ENCODE measurements around the gene GDF7. TPM values are rescaled to one million over a fixed set of nuclear protein-coding genes. Genes with fewer than 3 reads are reported as not detected.

The GDF7 gene
- total and polyA plus RNA-seq, 10 of the 15 experiments (the other 5 are each of a cell fraction or from before 2014, with no cell fraction given): 0.02 to 0.11 (median 0.04) TPM; not detected in 1

GRCh38 chr2:20706217-20706616 lies 39.3 kb downstream of the GDF7 start:
- ChIA-PET SMC1A (ENCODE audit: uncharacterized antibody, unreplicated experiment) (no interaction called here), POLR2A (no interaction called here), CTCF (interaction anchor here (0.7 to 3.2 kb wide), 4 partner anchors 8 to 257 kb away, joined by 3 to 13 read pairs (median 4); no protein-coding TSS in a partner anchor), RAD21 (ENCODE audit: unreplicated experiment) (no interaction called here)
- in situ Hi-C loops (cut with MboI) (no loop called here), intact Hi-C loops (cut with micrococcal nuclease; ENCODE audit: unreplicated experiment) (no loop called here)
- H3K79me2 ChIP-seq (ENCODE audit: control insufficient read depth, insufficient read depth, low read length): no peaks in the 10 kb centered on the region
- H3K9me3 ChIP-seq (replicated peaks; ENCODE audit: control insufficient read depth, insufficient read depth, low read length): no peaks in the 10 kb centered on the region; the same call in 2 of the 3 replicates
- no peak overlapping the region for H3K9ac ChIP-seq (ENCODE audit: control insufficient read depth, insufficient read depth, low read length)
- H4K20me1 ChIP-seq (ENCODE audit: control insufficient read depth, insufficient read depth): no peaks in the 10 kb centered on the region
- H3K27me3 ChIP-seq (replicated peaks in 1 of 2; ENCODE audit: control insufficient read depth in 2 of 2, insufficient read depth in 2 of 2, low read length in 1 of 2): no peaks in the 10 kb centered on the region
- no TSS peak for BruUV-seq (replicated peaks)
- no peak for FAIRE-seq
- TF ChIP-seq ZBED1 (IDR thresholded peaks at IDR 0.05; ENCODE audit: borderline replicate concordance) (no peak), PAX8 (IDR thresholded peaks at IDR 0.05) (no peak), SUPT20H (IDR thresholded peaks at IDR 0.05; ENCODE audit: borderline replicate concordance, control insufficient read depth, low read depth, low read length) (no peak), NFIC (IDR thresholded peaks at IDR 0.05; ENCODE audit: low read depth, low read length) (no peak), TARDBP (IDR thresholded peaks at IDR 0.05; ENCODE audit: borderline replicate concordance) (no peak)
- H3K27ac ChIP-seq (ENCODE audit: control insufficient read depth, insufficient read depth): no peak overlapping the region
- no peak overlapping the region for H3K4me2 ChIP-seq (ENCODE audit: control insufficient read depth, insufficient read depth)
- H2AFZ ChIP-seq (ENCODE audit: control insufficient read depth, low read depth, low read length): no peak overlapping the region
- no peak for DNase-seq (ENCODE audit: low read depth, low spot score)
- H3K4me1 ChIP-seq (ENCODE audit: control insufficient read depth, insufficient read depth, low read length): no peaks in the 10 kb centered on the region
- H3K36me3 ChIP-seq (ENCODE audit: control insufficient read depth in 2 of 2, insufficient read depth in 2 of 2, low read length in 1 of 2): no peaks in the 10 kb centered on the region; a peak in 1 of 4 replicates
- H3K4me3 ChIP-seq: no peak overlapping the region
- no peak for ATAC-seq
- 95% methylated on average over 2 of the region's 2 CpGs for WGBS (ENCODE audit: insufficient coverage, insufficient replicate concordance, low lambda C conversion rate, missing lambda C conversion rate)

GRCh38 chr2:20706786-20707185 lies 39.8 kb downstream of the GDF7 start:
- RAD21 ChIA-PET (ENCODE audit: unreplicated experiment): no interaction called here
- Histone ChIP-seq H3K4me3 (no peak overlapping the region), H3K9ac (ENCODE audit: control insufficient read depth, insufficient read depth, low read length) (no peak overlapping the region), H3K4me2 (ENCODE audit: control insufficient read depth, insufficient read depth) (no peak overlapping the region), H3K9me3 (replicated peaks; ENCODE audit: control insufficient read depth, insufficient read depth, low read length) (no peaks in the 10 kb centered on the region; the same call in 2 of the 3 replicates), H4K20me1 (ENCODE audit: control insufficient read depth, insufficient read depth) (no peaks in the 10 kb centered on the region), H3K27me3 (replicated peaks in 1 of 2; ENCODE audit: control insufficient read depth in 2 of 2, insufficient read depth in 2 of 2, low read length in 1 of 2) (no peaks in the 10 kb centered on the region), H2AFZ (ENCODE audit: control insufficient read depth, low read depth, low read length) (no peak overlapping the region), H3K36me3 (ENCODE audit: control insufficient read depth in 2 of 2, insufficient read depth in 2 of 2, low read length in 1 of 2) (no peaks in the 10 kb centered on the region; a peak in 1 of 4 replicates), H3K4me1 (ENCODE audit: control insufficient read depth, insufficient read depth, low read length) (no peaks in the 10 kb centered on the region), H3K79me2 (ENCODE audit: control insufficient read depth, insufficient read depth, low read length) (no peaks in the 10 kb centered on the region), H3K27ac (ENCODE audit: control insufficient read depth, insufficient read depth) (no peak overlapping the region)
- DNase-seq (ENCODE audit: low read depth, low spot score): no peak
- no TSS peak for BruUV-seq (replicated peaks)
- 93% methylated on average over 3 of the region's 3 CpGs for WGBS (ENCODE audit: insufficient coverage, insufficient replicate concordance, low lambda C conversion rate, missing lambda C conversion rate)
- SMC1A ChIA-PET (ENCODE audit: uncharacterized antibody, unreplicated experiment): no interaction called here
- POLR2A ChIA-PET: no interaction called here
- TF ChIP-seq PML (IDR thresholded peaks at IDR 0.05; ENCODE audit: low read length) (no peak), ZNF24 (IDR thresholded peaks at IDR 0.05) (no peak), ELK1 (IDR thresholded peaks at IDR 0.05; ENCODE audit: low read depth, low read length) (no peak)
- in situ Hi-C loops (cut with MboI): no loop called here
- intact Hi-C loops (cut with micrococcal nuclease; ENCODE audit: unreplicated experiment): no loop called here
- no peak for ATAC-seq
- CTCF ChIA-PET: interaction anchor here (0.7 to 3.2 kb wide), 4 partner anchors 8 to 257 kb away, joined by 3 to 13 read pairs (median 4); no protein-coding TSS in a partner anchor
- FAIRE-seq: no peak
